ENCODE results near the gene NTRK3. TPM values are rescaled to one million over a fixed set of nuclear protein-coding genes. Genes with fewer than 3 reads are reported as not detected.

NTRK3 gene
- total RNA-seq, 4 donors from 2014 or later = 0.35 to 5.8 (median 3.0) TPM

- no peak for TF ChIP-seq POLR2A (IDR thresholded peaks at IDR 0.05)
- TF ChIP-seq CTCF (IDR thresholded peaks at IDR 0.05) = no peak
- Histone ChIP-seq H3K4me3 (no peak overlapping the region), H3K4me1 (no peaks in the 10 kb centered on the region), H3K27me3 (no peaks in the 10 kb centered on the region), H3K9me3 (no peaks in the 10 kb centered on the region), H3K27ac (no peak overlapping the region), H3K36me3 (no peaks in the 10 kb centered on the region)
- no peak for DNase-seq
Measured at GRCh38 chr15:88126695-88127431, 129.7 kb downstream of the NTRK3 start.

GRCh38 chr15:88125576-88125975 is 131.0 kb downstream of the NTRK3 start:
- Histone ChIP-seq H3K9me3 (no peaks in the 10 kb centered on the region), H3K4me1 (no peaks in the 10 kb centered on the region), H3K27me3 (no peaks in the 10 kb centered on the region), H3K27ac (no peak overlapping the region), H3K4me3 (no peak overlapping the region), H3K36me3 (no peaks in the 10 kb centered on the region)
- no peak for DNase-seq
- TF ChIP-seq POLR2A (IDR thresholded peaks at IDR 0.05) (no peak), CTCF (IDR thresholded peaks at IDR 0.05) (no peak)

GRCh38 chr15:88124199-88124598 is 132.3 kb downstream of the NTRK3 start:
- no peak for DNase-seq

GRCh38 chr15:88121968-88122530 is 134.5 kb downstream of the NTRK3 start:
- H3K36me3 ChIP-seq = no peaks in the 10 kb centered on the region
- no peaks in the 10 kb centered on the region for H3K4me1 ChIP-seq
- H3K27me3 ChIP-seq = no peaks in the 10 kb centered on the region
- TF ChIP-seq CTCF (IDR thresholded peaks at IDR 0.05) (no peak), POLR2A (IDR thresholded peaks at IDR 0.05) (no peak)
- no peak overlapping the region for H3K4me3 ChIP-seq
- no peak for DNase-seq
- no peak overlapping the region for H3K27ac ChIP-seq
- no peaks in the 10 kb centered on the region for H3K9me3 ChIP-seq

More at GRCh38 chr15:88124199-88124598, 132.3 kb downstream of the NTRK3 start:
- Histone ChIP-seq H3K27me3 (no peaks in the 10 kb centered on the region), H3K4me3 (no peak overlapping the region), H3K4me1 (no peaks in the 10 kb centered on the region), H3K36me3 (no peaks in the 10 kb centered on the region), H3K27ac (no peak overlapping the region), H3K9me3 (no peaks in the 10 kb centered on the region)
- TF ChIP-seq POLR2A (IDR thresholded peaks at IDR 0.05) (no peak), CTCF (IDR thresholded peaks at IDR 0.05) (no peak)

GRCh38 chr15:88120026-88120425 is 136.5 kb downstream of the NTRK3 start:
- TF ChIP-seq POLR2A (IDR thresholded peaks at IDR 0.05) = no peak
- no peak for TF ChIP-seq CTCF (IDR thresholded peaks at IDR 0.05)
- no peak overlapping the region for H3K27ac ChIP-seq
- DNase-seq = no peak
- no peaks in the 10 kb centered on the region for H3K36me3 ChIP-seq
- no peaks in the 10 kb centered on the region for H3K4me1 ChIP-seq
- H3K4me3 ChIP-seq = no peak overlapping the region
- H3K9me3 ChIP-seq = no peaks in the 10 kb centered on the region
- H3K27me3 ChIP-seq = no peaks in the 10 kb centered on the region
